ENCODE data around the gene SLC38A7. TPM values are rescaled to one million over a fixed set of nuclear protein-coding genes. Genes with fewer than 3 reads are reported as not detected.
A peak's percentile ranks its signal among the peaks of the same experiment; 100 is the strongest.
"Not testable (repeated sequence)": the region's sequence is repeated elsewhere in the genome, so short reads cannot be mapped to it uniquely, and the experiment has no call there.

SLC38A7 gene
- polyA plus RNA-seq, 3 donors = 12.4 to 14.8 (median 13.8) TPM

- DNase-seq (ENCODE audit: low read depth in 3 of 3, low spot score in 2 of 3) = no peak
These were observed 5.9 kb downstream of the SLC38A7 start for GRCh38 chr16:58678716-58679115.

GRCh38 chr16:58678269-58678668, 6.3 kb downstream of the SLC38A7 start:
- DNase-seq (ENCODE audit: low read depth in 3 of 3, low spot score in 2 of 3) = no peak

GRCh38 chr16:58670946-58671583, 13.5 kb downstream of the SLC38A7 start:
- no peak for DNase-seq (ENCODE audit: low read depth in 3 of 3, low spot score in 2 of 3)

GRCh38 chr16:58670177-58670576, 14.4 kb downstream of the SLC38A7 start:
- DNase-seq (ENCODE audit: low read depth in 3 of 3, low spot score in 2 of 3) = no peak

- no peak for DNase-seq (ENCODE audit: low read depth in 3 of 3, low spot score in 2 of 3)
These were observed 19.4 kb downstream of the SLC38A7 start for GRCh38 chr16:58665200-58665599.

- DNase-seq (ENCODE audit: low read depth in 3 of 3, low spot score in 2 of 3) = peak in 2 of 3 donors; percentile 32 to 62
These were observed 23.3 kb downstream of the SLC38A7 start for GRCh38 chr16:58661199-58661830.

GRCh38 chr16:58659911-58660310, 24.7 kb downstream of the SLC38A7 start:
- DNase-seq (ENCODE audit: low read depth in 3 of 3, low spot score in 2 of 3) = not testable (repeated sequence)

- no peak for DNase-seq (ENCODE audit: low read depth in 3 of 3, low spot score in 2 of 3)
These were observed 25.8 kb downstream of the SLC38A7 start for GRCh38 chr16:58658796-58659211.

GRCh38 chr16:58656899-58657298, 27.7 kb downstream of the SLC38A7 start:
- no peak for DNase-seq (ENCODE audit: low read depth in 3 of 3, low spot score in 2 of 3)

GRCh38 chr16:58655215-58655596, 29.4 kb downstream of the SLC38A7 start:
- DNase-seq (ENCODE audit: low read depth in 3 of 3, low spot score in 2 of 3) = no peak

- DNase-seq (ENCODE audit: low read depth in 3 of 3, low spot score in 2 of 3) = no peak
These were observed 29.9 kb downstream of the SLC38A7 start for GRCh38 chr16:58654560-58655214.

GRCh38 chr16:58652741-58653140, 31.8 kb downstream of the SLC38A7 start:
- no peak for DNase-seq (ENCODE audit: low read depth in 3 of 3, low spot score in 2 of 3)

- DNase-seq (ENCODE audit: low read depth in 3 of 3, low spot score in 2 of 3) = no peak
These were observed 32.6 kb downstream of the SLC38A7 start for GRCh38 chr16:58651965-58652348.

GRCh38 chr16:58649707-58650106, 34.9 kb downstream of the SLC38A7 start:
- DNase-seq (ENCODE audit: low read depth in 3 of 3, low spot score in 2 of 3) = no peak

GRCh38 chr16:58647107-58647506, 37.5 kb downstream of the SLC38A7 start:
- no peak for DNase-seq (ENCODE audit: low read depth in 3 of 3, low spot score in 2 of 3)

- DNase-seq (ENCODE audit: low read depth in 3 of 3, low spot score in 2 of 3) = no peak
These were observed 39.6 kb downstream of the SLC38A7 start for GRCh38 chr16:58644765-58645487.

GRCh38 chr16:58644108-58644507, 40.5 kb downstream of the SLC38A7 start:
- DNase-seq (ENCODE audit: low read depth in 3 of 3, low spot score in 2 of 3) = no peak

- no peak for DNase-seq (ENCODE audit: low read depth in 3 of 3, low spot score in 2 of 3)
These were observed 43.6 kb downstream of the SLC38A7 start for GRCh38 chr16:58640949-58641348.

GRCh38 chr16:58639836-58640235, 44.7 kb downstream of the SLC38A7 start:
- no peak for DNase-seq (ENCODE audit: low read depth in 3 of 3, low spot score in 2 of 3)

GRCh38 chr16:58639230-58639629, 45.3 kb downstream of the SLC38A7 start:
- no peak for DNase-seq (ENCODE audit: low read depth in 3 of 3, low spot score in 2 of 3)

Measured in right renal cortex interstitium (tissue), 3 donors.